ENCODE data around the gene RANGAP1. TPM values are rescaled to one million over a fixed set of nuclear protein-coding genes. Genes with fewer than 3 reads are reported as not detected.

The RANGAP1 gene
- total and polyA plus RNA-seq, 2 donors (not counting 1 experiment from before 2014, with no cell fraction given), result 42.0 to 48.8 TPM

DNA sequence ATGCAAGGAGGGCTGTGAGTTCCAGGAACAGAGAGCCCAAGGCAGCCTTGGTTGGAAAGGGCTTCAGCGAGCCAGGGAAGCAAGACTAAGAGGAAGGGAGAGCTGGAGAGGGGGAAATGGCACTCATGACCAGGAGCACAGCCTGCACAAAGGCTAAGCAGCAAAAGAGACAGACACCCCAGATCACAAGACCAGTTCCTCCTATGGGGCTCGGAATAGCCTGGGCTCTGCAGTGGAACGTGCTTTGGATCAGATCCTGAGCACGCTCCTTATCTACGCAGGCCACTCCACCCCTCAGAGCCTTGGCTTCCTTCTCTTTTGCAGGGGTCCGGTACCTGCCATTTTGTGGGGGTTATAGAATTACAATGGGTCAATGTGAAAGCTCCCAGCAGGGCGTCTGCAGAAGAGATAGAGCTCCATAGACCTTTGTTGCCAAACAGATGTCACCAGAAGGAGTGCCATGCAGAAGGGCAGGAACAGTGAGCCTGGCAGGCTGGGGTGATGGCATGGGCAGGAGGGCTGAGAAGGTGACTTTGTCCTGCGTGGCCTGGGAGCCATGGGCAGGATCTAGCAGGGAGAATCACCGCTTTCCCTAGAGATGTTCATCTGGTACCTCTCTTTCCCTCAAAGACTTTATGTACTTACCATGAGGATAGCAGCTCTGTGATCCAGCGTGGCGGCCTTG lies 49.1 kb upstream of the RANGAP1 start:
- Histone ChIP-seq H3K36me3 (replicated peaks in 1 of 2; ENCODE audit: control extremely low read depth in 1 of 2, control insufficient read depth in 1 of 2, extremely low read depth in 1 of 2, insufficient read depth in 2 of 2, low read length in 1 of 2) (peaks cover 0 to 57% of the 10 kb centered on the region in 2 experiments), H3K27me3 (replicated peaks in 1 of 4; ENCODE audit: control extremely low read depth in 1 of 4, control insufficient read depth in 3 of 4, insufficient read depth in 4 of 4, low read length in 3 of 4) (no peaks in the 10 kb centered on the region), H3K9ac (ENCODE audit: low read length) (no peak overlapping the region), H3K4me2 (replicated peaks; ENCODE audit: low read depth, low read length, poor library complexity, severe bottlenecking) (no peak overlapping the region), H3K79me2 (ENCODE audit: control insufficient read depth, insufficient read depth, low read length) (no peaks in the 10 kb centered on the region), H3K4me1 (ENCODE audit: control insufficient read depth in 2 of 2, insufficient read depth in 2 of 2, low read length in 2 of 2) (no peaks in the 10 kb centered on the region), H2AFZ (ENCODE audit: insufficient read depth, low read depth, low read length, poor library complexity, severe bottlenecking) (no peak overlapping the region), H4K20me1 (ENCODE audit: control insufficient read depth, insufficient read depth, low read length, poor library complexity, severe bottlenecking) (no peaks in the 10 kb centered on the region), H3K27ac (ENCODE audit: low read length in 2 of 2) (no peak overlapping the region), H3K9me3 (ENCODE audit: control extremely low read depth in 1 of 3, control insufficient read depth in 2 of 3, insufficient read depth in 1 of 3, low read length in 2 of 3) (no peaks in the 10 kb centered on the region), H3K4me3 (ENCODE audit: control extremely low read depth in 1 of 5, extremely low read depth in 1 of 5, insufficient read depth in 1 of 5, low read depth in 2 of 5, low read length in 4 of 5) (no peak overlapping the region)
- no peak overlapping the region for H3K4me3 Mint-ChIP-seq
- DNase-seq, result no peak
- H3K9me3 Mint-ChIP-seq (ENCODE audit: insufficient read depth), result no peaks in the 10 kb centered on the region
- ChIA-PET CTCF (no interaction called here), POLR2A (no interaction called here)
- intact Hi-C loops (cut with micrococcal nuclease), result no loop called here
- WGBS (ENCODE audit: insufficient coverage), result 94% methylated on average over 8 of the region's 11 CpGs
- no peaks in the 10 kb centered on the region for H3K4me1 Mint-ChIP-seq
- H3K27me3 Mint-ChIP-seq, result no peaks in the 10 kb centered on the region
- no peak for TF ChIP-seq EZH2 (IDR thresholded peaks at IDR 0.05; ENCODE audit: borderline replicate concordance, insufficient read depth, low read depth, low read length, poor library complexity, severe bottlenecking)
- TF ChIP-seq, protein P1, sequence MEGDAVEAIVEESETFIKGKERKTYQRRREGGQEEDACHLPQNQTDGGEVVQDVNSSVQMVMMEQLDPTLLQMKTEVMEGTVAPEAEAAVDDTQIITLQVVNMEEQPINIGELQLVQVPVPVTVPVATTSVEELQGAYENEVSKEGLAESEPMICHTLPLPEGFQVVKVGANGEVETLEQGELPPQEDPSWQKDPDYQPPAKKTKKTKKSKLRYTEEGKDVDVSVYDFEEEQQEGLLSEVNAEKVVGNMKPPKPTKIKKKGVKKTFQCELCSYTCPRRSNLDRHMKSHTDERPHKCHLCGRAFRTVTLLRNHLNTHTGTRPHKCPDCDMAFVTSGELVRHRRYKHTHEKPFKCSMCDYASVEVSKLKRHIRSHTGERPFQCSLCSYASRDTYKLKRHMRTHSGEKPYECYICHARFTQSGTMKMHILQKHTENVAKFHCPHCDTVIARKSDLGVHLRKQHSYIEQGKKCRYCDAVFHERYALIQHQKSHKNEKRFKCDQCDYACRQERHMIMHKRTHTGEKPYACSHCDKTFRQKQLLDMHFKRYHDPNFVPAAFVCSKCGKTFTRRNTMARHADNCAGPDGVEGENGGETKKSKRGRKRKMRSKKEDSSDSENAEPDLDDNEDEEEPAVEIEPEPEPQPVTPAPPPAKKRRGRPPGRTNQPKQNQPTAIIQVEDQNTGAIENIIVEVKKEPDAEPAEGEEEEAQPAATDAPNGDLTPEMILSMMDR (IDR thresholded peaks at IDR 0.05), result no peak
- H3K27ac Mint-ChIP-seq, result no peak overlapping the region
- no peak for ATAC-seq (ENCODE audit: low read depth)

DNA sequence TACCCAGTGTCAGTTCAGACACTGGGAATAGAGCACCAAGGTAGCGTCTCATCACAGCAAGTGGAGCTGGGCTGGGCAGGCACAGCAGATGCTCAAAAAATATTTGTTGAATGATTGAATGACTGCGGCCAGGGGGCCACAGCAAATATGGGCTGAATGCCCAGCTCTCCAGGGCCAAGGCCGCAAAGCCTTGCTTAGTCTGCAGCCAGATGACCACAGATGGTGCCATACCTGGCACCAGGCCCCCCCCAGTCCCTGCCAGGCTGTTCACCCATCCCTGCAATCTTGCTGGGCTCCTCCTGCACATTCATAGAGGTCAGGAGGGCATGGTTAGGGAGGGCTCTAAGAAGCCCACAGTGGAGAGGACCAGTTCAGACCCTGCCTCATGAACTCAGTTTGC lies 48.2 kb upstream of the RANGAP1 start:
- H3K36me3 ChIP-seq (replicated peaks in 1 of 2; ENCODE audit: control extremely low read depth in 1 of 2, control insufficient read depth in 1 of 2, extremely low read depth in 1 of 2, insufficient read depth in 2 of 2, low read length in 1 of 2), result peaks cover 0 to 59% of the 10 kb centered on the region in 2 experiments
- H3K79me2 ChIP-seq (ENCODE audit: control insufficient read depth, insufficient read depth, low read length), result no peaks in the 10 kb centered on the region
- Mint-ChIP-seq H3K27me3 (no peaks in the 10 kb centered on the region), H3K4me1 (no peaks in the 10 kb centered on the region), H3K9me3 (ENCODE audit: insufficient read depth) (no peaks in the 10 kb centered on the region), H3K27ac (no peak overlapping the region), H3K4me3 (no peak overlapping the region)
- DNase-seq (no peak), ATAC-seq (ENCODE audit: low read depth) (no peak)
- H3K9me3 ChIP-seq (ENCODE audit: control extremely low read depth in 1 of 3, control insufficient read depth in 2 of 3, insufficient read depth in 1 of 3, low read length in 2 of 3), result no peaks in the 10 kb centered on the region
- H3K4me2 ChIP-seq (replicated peaks; ENCODE audit: low read depth, low read length, poor library complexity, severe bottlenecking), result no peak overlapping the region
- ChIA-PET CTCF (no interaction called here), POLR2A (no interaction called here)
- no peak overlapping the region for H3K9ac ChIP-seq (ENCODE audit: low read length)
- no peak overlapping the region for H3K27ac ChIP-seq (ENCODE audit: low read length in 2 of 2)
- TF ChIP-seq, protein P1 (IDR thresholded peaks at IDR 0.05), result no peak
- TF ChIP-seq EZH2 (IDR thresholded peaks at IDR 0.05; ENCODE audit: borderline replicate concordance, insufficient read depth, low read depth, low read length, poor library complexity, severe bottlenecking), result no peak
- no peaks in the 10 kb centered on the region for H4K20me1 ChIP-seq (ENCODE audit: control insufficient read depth, insufficient read depth, low read length, poor library complexity, severe bottlenecking)
- no peaks in the 10 kb centered on the region for H3K4me1 ChIP-seq (ENCODE audit: control insufficient read depth in 2 of 2, insufficient read depth in 2 of 2, low read length in 2 of 2)
- H3K4me3 ChIP-seq (ENCODE audit: control extremely low read depth in 1 of 5, extremely low read depth in 1 of 5, insufficient read depth in 1 of 5, low read depth in 2 of 5, low read length in 4 of 5), result no peak overlapping the region
- no peaks in the 10 kb centered on the region for H3K27me3 ChIP-seq (replicated peaks in 1 of 4; ENCODE audit: control extremely low read depth in 1 of 4, control insufficient read depth in 3 of 4, insufficient read depth in 4 of 4, low read length in 3 of 4)
- 96% methylated on average over 3 of the region's 3 CpGs for WGBS (ENCODE audit: insufficient coverage)
- no peak overlapping the region for H2AFZ ChIP-seq (ENCODE audit: insufficient read depth, low read depth, low read length, poor library complexity, severe bottlenecking)
- intact Hi-C loops (cut with micrococcal nuclease), result no loop called here

Data from B cell (primary cell).